GM23338 (cell line): ENCODE data around the gene BTNL8. TPM values are rescaled to one million over a fixed set of nuclear protein-coding genes. Genes with fewer than 3 reads are reported as not detected.

Experiments used
- ATAC-seq: fragments of 200-7000 bp; cut with Tn5 transposase; 3 replicates; pipeline ENCODE4 v1.9.1; 2020
- DNase-seq: peaks from one replicate; pipeline ENCODE4 v3.0.0-alpha.2; 2015; ENCODE audit warnings: low spot score
- H2AFZ ChIP-seq: fragments of 200-600 bp; sonication (generic); 2 replicates; pipeline ENCODE4 v1.8.0; 2016; ENCODE audit warnings: antibody characterized with exemption, mild to moderate bottlenecking, moderate library complexity
- H3F3A ChIP-seq: fragments of 200-600 bp; sonication (generic); replicated peaks from 2 replicates; pipeline ENCODE4 v1.8.0; 2017; ENCODE audit warnings: antibody characterized with exemption, mixed run types, low read depth
- H3K27ac ChIP-seq: fragments of 200-600 bp; sonication (generic); 2 replicates; pipeline ENCODE4 v1.6.1; 2016; ENCODE audit warnings: low read depth
- H3K27me3 ChIP-seq: fragments of 200-600 bp; sonication (generic); 2 replicates; pipeline ENCODE4 v1.8.0; 2016; ENCODE audit warnings: mild to moderate bottlenecking, mixed run types, moderate library complexity; ENCODE audit not compliant: insufficient read depth
- H3K36me3 ChIP-seq: fragments of 200-600 bp; sonication (generic); 2 replicates; pipeline ENCODE4 v1.8.0; 2016; ENCODE audit warnings: mild to moderate bottlenecking; ENCODE audit not compliant: insufficient read depth
- H3K4me1 ChIP-seq: fragments of 200-600 bp; sonication (generic); 2 replicates; pipeline ENCODE4 v1.8.0; 2016; ENCODE audit warnings: mild to moderate bottlenecking, moderate library complexity; ENCODE audit not compliant: insufficient read depth
- H3K4me2 ChIP-seq: fragments of 200-600 bp; sonication (generic); 2 replicates; pipeline ENCODE4 v1.7.1; 2017; ENCODE audit warnings: mixed run types
- H3K4me3 ChIP-seq: fragments of 200-600 bp; sonication (generic); 2 replicates; pipeline ENCODE4 v1.6.1; 2016; ENCODE audit warnings: mixed run types
- H3K79me2 ChIP-seq: fragments of 200-600 bp; sonication (generic); replicated peaks from 2 replicates; pipeline ENCODE4 v1.8.0; 2017; ENCODE audit warnings: mild to moderate bottlenecking; ENCODE audit not compliant: insufficient read depth
- H3K9me2 ChIP-seq: fragments of 200-600 bp; sonication (generic); 2 replicates; pipeline ENCODE4 v1.8.0; 2017; ENCODE audit not compliant: insufficient read depth
- H4K20me1 ChIP-seq: fragments of 200-600 bp; sonication (generic); replicated peaks from 2 replicates; pipeline ENCODE4 v1.8.0; 2017; ENCODE audit warnings: mild to moderate bottlenecking; ENCODE audit not compliant: insufficient read depth
- H3K27ac Mint-ChIP-seq: 2 replicates; pipeline ENCODE4 v1.8.0; 2020; ENCODE audit warnings: inconsistent platforms, mild to moderate bottlenecking, moderate library complexity, mixed read lengths
- H3K27me3 Mint-ChIP-seq: 3 replicates; pipeline ENCODE4 v1.8.0; 2022; ENCODE audit warnings: low read depth, mild to moderate bottlenecking, moderate library complexity, mixed read lengths, inconsistent platforms; ENCODE audit not compliant: insufficient read depth, poor library complexity
- H3K36me3 Mint-ChIP-seq: 3 replicates; pipeline ENCODE4 v1.8.0; 2021; ENCODE audit warnings: low read depth, mild to moderate bottlenecking, inconsistent platforms, moderate library complexity, mixed read lengths
- H3K4me1 Mint-ChIP-seq: 3 replicates; pipeline ENCODE4 v1.8.0; 2020; ENCODE audit warnings: mild to moderate bottlenecking, inconsistent platforms, mixed read lengths
- H3K4me3 Mint-ChIP-seq: 3 replicates; pipeline ENCODE4 v1.8.0; 2021; ENCODE audit warnings: moderate library complexity, mild to moderate bottlenecking, inconsistent platforms, mixed read lengths
- H3K9me3 Mint-ChIP-seq: 3 replicates; pipeline ENCODE4 v1.8.0; 2020; ENCODE audit warnings: moderate library complexity, mild to moderate bottlenecking, inconsistent platforms, mixed read lengths
- CREB1 ChIP-seq: fragments of 250-450 bp; sonication (Bioruptor Pico); IDR thresholded peaks from 2 replicates; pipeline ENCODE4 v1.5.0; 2020; ENCODE audit warnings: low read depth, mild to moderate bottlenecking, moderate library complexity
- EZH2 ChIP-seq: fragments of 200-600 bp; sonication (generic); IDR thresholded peaks from one replicate; pipeline ENCODE4 v1.8.0; 2017; ENCODE audit warnings: antibody characterized with exemption, mild to moderate bottlenecking, low read depth; ENCODE audit not compliant: unreplicated experiment
- JUNB ChIP-seq: IDR thresholded peaks from one replicate; pipeline ENCODE4 v1.6.1; 2016; ENCODE audit warnings: antibody characterized with exemption; ENCODE audit not compliant: unreplicated experiment
- NANOG ChIP-seq: IDR thresholded peaks from 2 replicates; pipeline ENCODE4 v1.6.1; 2016; ENCODE audit warnings: antibody characterized with exemption, borderline replicate concordance
- POLR2AphosphoS5 ChIP-seq: IDR thresholded peaks from 2 replicates; pipeline ENCODE4 v1.6.1; 2016; ENCODE audit warnings: antibody characterized with exemption, low read depth
- STAT1 ChIP-seq: IDR thresholded peaks from one replicate; pipeline ENCODE4 v1.6.1; 2016; ENCODE audit warnings: antibody characterized with exemption; ENCODE audit not compliant: unreplicated experiment
- ZNF114 ChIP-seq: fragments of 250-450 bp; sonication (Bioruptor Pico); IDR thresholded peaks from 2 replicates; pipeline ENCODE4 v1.5.0; 2020; ENCODE audit warnings: mild to moderate bottlenecking, moderate library complexity
- ZNF331 ChIP-seq: fragments of 250-450 bp; sonication (Bioruptor Pico); IDR thresholded peaks from 2 replicates; pipeline ENCODE4 v1.5.0; 2020; ENCODE audit warnings: low read depth, mild to moderate bottlenecking, moderate library complexity
- polyA plus RNA-seq: library from polyadenylated mRNA; unstranded; fragments of >200 nt; fragmentation: Nextera tagmentation; extraction: Ambion mirVana; gene quantifications from 2 replicates; pipeline ENCODE4 v1.2.1, GENCODE V29; 2016
- total RNA-seq: library from RNA; depleted of rRNA; stranded (reverse); fragments of >200 nt; shearing (Covaris generic); gene quantifications from 2 replicates; pipeline ENCODE4 v1.2.3, GENCODE V29; 2014
- TF ChIP-seq, protein P1 (sequence below): IDR thresholded peaks from one replicate; pipeline ENCODE4 v1.6.1; 2018; ENCODE audit warnings: antibody characterized with exemption; ENCODE audit not compliant: unreplicated experiment
- TF ChIP-seq, protein P2 (sequence below): IDR thresholded peaks from 2 replicates; pipeline ENCODE4 v1.6.1; 2016; ENCODE audit warnings: antibody characterized with exemption
- TF ChIP-seq, protein P3 (sequence below), 2 experiments: fragments of 200-600 bp in 1 of 2; sonication (generic) in 1 of 2; conservative IDR thresholded peaks; 2 replicates each; pipeline versions ENCODE4 v1.5.1 to v1.6.1; 2016 to 2017; ENCODE audit warnings: antibody characterized with exemption in 2 of 2, low read depth in 2 of 2, mild to moderate bottlenecking in 2 of 2, moderate library complexity in 1 of 2

The BTNL8 gene
- total and polyA plus RNA-seq, 2 experiments from 2014 or later = 0.23 TPM; not detected in 1

DNA sequence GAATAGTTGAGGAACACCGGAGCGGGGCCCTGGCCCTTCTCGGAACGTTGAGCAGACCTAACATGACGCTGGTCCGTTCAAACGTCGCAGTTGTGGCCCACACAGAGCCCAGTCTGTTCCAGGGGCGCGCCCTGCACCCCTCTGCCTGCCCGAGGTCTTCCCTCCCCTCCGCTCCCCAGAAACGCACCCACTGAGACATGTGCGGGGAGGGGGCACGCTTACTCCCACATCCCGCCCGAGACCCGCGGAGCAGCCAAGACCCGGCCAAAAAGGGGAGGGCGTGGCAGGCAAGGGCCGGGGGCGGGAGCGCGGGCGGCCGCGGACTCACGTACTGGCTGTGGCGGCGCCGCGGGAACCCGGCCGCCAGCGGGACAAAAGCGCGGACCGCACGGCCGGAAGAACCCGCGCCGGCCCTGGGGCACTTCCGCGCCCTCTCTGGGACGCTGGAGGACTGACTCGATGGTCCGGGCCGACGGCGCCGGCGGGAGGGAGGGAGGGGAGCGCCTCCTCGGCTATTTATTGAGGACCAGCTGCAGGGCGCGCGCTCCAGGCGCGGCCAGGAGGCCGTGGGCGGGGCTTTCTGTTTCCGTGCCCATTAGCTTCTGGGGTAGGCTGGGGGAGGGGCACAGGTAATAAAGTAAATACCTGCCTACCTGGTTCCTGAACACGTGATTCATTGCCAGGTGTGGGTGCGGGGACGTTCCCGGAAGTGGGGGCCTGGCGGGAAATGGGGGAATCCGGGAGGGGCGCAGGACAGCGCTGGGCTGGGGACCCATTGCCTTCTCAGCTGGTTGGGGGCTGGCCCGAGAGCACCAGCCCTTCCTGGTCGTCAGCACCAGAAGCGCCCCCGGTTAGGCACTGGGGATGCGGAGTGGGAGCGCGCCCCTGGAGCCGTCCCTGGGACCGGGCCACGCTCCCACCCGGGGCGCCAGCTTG is 37.8 kb upstream of the BTNL8 start, which contains the start of gene ZFP62:
Gene ZFP62 (minus strand): TSS at position 390 of the 936 bp plus-strand sequence. CDS start 57 bp downstream, at position 333.
- H3K9me3 Mint-ChIP-seq = no peaks in the 10 kb centered on the region
- peak within 1 kb of the TSS; percentile 93 for H3K4me3 ChIP-seq
- H3K4me1 ChIP-seq = peaks cover 15% of the 10 kb centered on the region
- H3K79me2 ChIP-seq = peaks cover 32% of the 10 kb centered on the region
- peak within 1 kb of the TSS; percentile 94 for H3K4me3 Mint-ChIP-seq
- peak within 1 kb of the TSS; percentile 98 for H3K27ac Mint-ChIP-seq
- H3K36me3 Mint-ChIP-seq = peaks cover 31% of the 10 kb centered on the region
- H3F3A ChIP-seq = peaks cover 6% of the 10 kb centered on the region; the same call in 1 of the 2 replicates
- H3K4me2 ChIP-seq = peak within 1 kb of the TSS; percentile 86
- DNase-seq (peak; percentile 96), ATAC-seq (peak; percentile 86)
- H3K27me3 ChIP-seq = peaks cover 4% of the 10 kb centered on the region; the same call in 1 of the 2 replicates
- peak within 1 kb of the TSS; percentile 86 for H2AFZ ChIP-seq
- no peaks in the 10 kb centered on the region for H3K9me2 ChIP-seq
- H3K4me1 Mint-ChIP-seq = peaks cover 21% of the 10 kb centered on the region
- no peaks in the 10 kb centered on the region for H3K36me3 ChIP-seq
- TF ChIP-seq POLR2AphosphoS5 (peak; percentile 64; the same call in 1 of the 2 replicates), ZNF114 (CRISPR knock-in tag) (no peak), NANOG (no peak), ZNF331 (CRISPR knock-in tag) (no peak), STAT1 (no peak), CREB1 (CRISPR knock-in tag) (0 out of 2 replicates have a peak, but pooled peaks have one; percentile 3), JUNB (no peak), EZH2 (no peak)
- TF ChIP-seq, protein P1, sequence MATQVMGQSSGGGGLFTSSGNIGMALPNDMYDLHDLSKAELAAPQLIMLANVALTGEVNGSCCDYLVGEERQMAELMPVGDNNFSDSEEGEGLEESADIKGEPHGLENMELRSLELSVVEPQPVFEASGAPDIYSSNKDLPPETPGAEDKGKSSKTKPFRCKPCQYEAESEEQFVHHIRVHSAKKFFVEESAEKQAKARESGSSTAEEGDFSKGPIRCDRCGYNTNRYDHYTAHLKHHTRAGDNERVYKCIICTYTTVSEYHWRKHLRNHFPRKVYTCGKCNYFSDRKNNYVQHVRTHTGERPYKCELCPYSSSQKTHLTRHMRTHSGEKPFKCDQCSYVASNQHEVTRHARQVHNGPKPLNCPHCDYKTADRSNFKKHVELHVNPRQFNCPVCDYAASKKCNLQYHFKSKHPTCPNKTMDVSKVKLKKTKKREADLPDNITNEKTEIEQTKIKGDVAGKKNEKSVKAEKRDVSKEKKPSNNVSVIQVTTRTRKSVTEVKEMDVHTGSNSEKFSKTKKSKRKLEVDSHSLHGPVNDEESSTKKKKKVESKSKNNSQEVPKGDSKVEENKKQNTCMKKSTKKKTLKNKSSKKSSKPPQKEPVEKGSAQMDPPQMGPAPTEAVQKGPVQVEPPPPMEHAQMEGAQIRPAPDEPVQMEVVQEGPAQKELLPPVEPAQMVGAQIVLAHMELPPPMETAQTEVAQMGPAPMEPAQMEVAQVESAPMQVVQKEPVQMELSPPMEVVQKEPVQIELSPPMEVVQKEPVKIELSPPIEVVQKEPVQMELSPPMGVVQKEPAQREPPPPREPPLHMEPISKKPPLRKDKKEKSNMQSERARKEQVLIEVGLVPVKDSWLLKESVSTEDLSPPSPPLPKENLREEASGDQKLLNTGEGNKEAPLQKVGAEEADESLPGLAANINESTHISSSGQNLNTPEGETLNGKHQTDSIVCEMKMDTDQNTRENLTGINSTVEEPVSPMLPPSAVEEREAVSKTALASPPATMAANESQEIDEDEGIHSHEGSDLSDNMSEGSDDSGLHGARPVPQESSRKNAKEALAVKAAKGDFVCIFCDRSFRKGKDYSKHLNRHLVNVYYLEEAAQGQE = no peak
- TF ChIP-seq, protein P2, sequence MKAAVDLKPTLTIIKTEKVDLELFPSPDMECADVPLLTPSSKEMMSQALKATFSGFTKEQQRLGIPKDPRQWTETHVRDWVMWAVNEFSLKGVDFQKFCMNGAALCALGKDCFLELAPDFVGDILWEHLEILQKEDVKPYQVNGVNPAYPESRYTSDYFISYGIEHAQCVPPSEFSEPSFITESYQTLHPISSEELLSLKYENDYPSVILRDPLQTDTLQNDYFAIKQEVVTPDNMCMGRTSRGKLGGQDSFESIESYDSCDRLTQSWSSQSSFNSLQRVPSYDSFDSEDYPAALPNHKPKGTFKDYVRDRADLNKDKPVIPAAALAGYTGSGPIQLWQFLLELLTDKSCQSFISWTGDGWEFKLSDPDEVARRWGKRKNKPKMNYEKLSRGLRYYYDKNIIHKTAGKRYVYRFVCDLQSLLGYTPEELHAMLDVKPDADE = 0 out of 2 replicates have a peak, but pooled peaks have one; percentile 20
- TF ChIP-seq, protein P3, sequence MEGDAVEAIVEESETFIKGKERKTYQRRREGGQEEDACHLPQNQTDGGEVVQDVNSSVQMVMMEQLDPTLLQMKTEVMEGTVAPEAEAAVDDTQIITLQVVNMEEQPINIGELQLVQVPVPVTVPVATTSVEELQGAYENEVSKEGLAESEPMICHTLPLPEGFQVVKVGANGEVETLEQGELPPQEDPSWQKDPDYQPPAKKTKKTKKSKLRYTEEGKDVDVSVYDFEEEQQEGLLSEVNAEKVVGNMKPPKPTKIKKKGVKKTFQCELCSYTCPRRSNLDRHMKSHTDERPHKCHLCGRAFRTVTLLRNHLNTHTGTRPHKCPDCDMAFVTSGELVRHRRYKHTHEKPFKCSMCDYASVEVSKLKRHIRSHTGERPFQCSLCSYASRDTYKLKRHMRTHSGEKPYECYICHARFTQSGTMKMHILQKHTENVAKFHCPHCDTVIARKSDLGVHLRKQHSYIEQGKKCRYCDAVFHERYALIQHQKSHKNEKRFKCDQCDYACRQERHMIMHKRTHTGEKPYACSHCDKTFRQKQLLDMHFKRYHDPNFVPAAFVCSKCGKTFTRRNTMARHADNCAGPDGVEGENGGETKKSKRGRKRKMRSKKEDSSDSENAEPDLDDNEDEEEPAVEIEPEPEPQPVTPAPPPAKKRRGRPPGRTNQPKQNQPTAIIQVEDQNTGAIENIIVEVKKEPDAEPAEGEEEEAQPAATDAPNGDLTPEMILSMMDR (conservative IDR thresholded peaks at IDR 0.05; ENCODE audit: low read depth in 2 of 2) = no peak; a peak in 1 of 4 replicates
- H3K27ac ChIP-seq = peak within 1 kb of the TSS; percentile 96
- peaks cover 5% of the 10 kb centered on the region for H3K27me3 Mint-ChIP-seq
- peaks cover 16% of the 10 kb centered on the region for H4K20me1 ChIP-seq
